HepG2 (cell line): ENCODE results near the gene ORC4. TPM values are rescaled to one million over a fixed set of nuclear protein-coding genes. Genes with fewer than 3 reads are reported as not detected.

Experiments used
- ATAC-seq: fragments of 200-7000 bp; cut with Tn5 transposase; 3 replicates; pipeline ENCODE4 v1.9.1; 2020; ENCODE audit warnings: mild to moderate bottlenecking, moderate library complexity
- BruUV-seq: library from RNA; stranded (reverse); fragments of 400-500 nt; replicated peaks from 2 replicates; lab custom pipeline; 2021; lab: Mats Ljungman, UMichigan
- CTCF ChIA-PET: fragments of 300-600 bp; formaldehyde crosslinking; extraction: SDS; loops from one replicate; lab custom pipeline; 2021; ENCODE audit warnings: low total read pairs, inconsistent platforms, low intra/inter-chr PET ratio; lab: Yijun Ruan, JAX
- POLR2A ChIA-PET: fragments of 350-600 bp; sonication (Branson Sonifier 250); formaldehyde crosslinking; loops from one replicate; lab custom pipeline; 2020; ENCODE audit warnings: antibody characterized with exemption, inconsistent platforms; lab: Yijun Ruan, JAX
- DNase-seq: peaks from one replicate; pipeline ENCODE4 v3.0.0-alpha.2; 2015; ENCODE audit warnings: low spot score
- FAIRE-seq: peaks from 3 replicates; lab custom pipeline; 2011; peaks lifted over from hg19 to GRCh38; lab: Jason Lieb, UNC
- H2AFZ ChIP-seq: one replicate; pipeline ENCODE4 v1.6.1; 2011; ENCODE audit warnings: low read length, inconsistent platforms
- H3K27ac ChIP-seq: fragments of 300-600 bp; 3 replicates; pipeline ENCODE4 v1.8.0; 2011; ENCODE audit warnings: mixed run types, mild to moderate bottlenecking, mixed read lengths, low read length, inconsistent platforms; ENCODE audit not compliant: insufficient read depth; ENCODE audit errors: extremely low read length
- H3K27me3 ChIP-seq, 2 experiments: fragments of 200-600 bp in 1 of 2; 2 replicates in 1 of 2; 3 replicates in 1 of 2; pipeline versions ENCODE4 v1.6.0 to v1.8.0; 2011; ENCODE audit warnings: low read length in 2 of 2, mild to moderate bottlenecking in 2 of 2, moderate library complexity in 2 of 2, inconsistent platforms in 1 of 2; ENCODE audit not compliant: insufficient read depth in 2 of 2, control insufficient read depth in 1 of 2
- H3K36me3 ChIP-seq, 2 experiments: fragments of 200-600 bp in 1 of 2; replicated peaks in 1 of 2; 2 replicates in 1 of 2; 3 replicates in 1 of 2; pipeline versions ENCODE4 v1.5.1 to v1.8.0; 2011; ENCODE audit warnings: low read length in 2 of 2, inconsistent platforms in 1 of 2; ENCODE audit not compliant: insufficient read depth in 2 of 2, control insufficient read depth in 1 of 2
- H3K4me1 ChIP-seq: 2 replicates; pipeline ENCODE4 v1.5.1; 2012; ENCODE audit warnings: low read length, inconsistent platforms; ENCODE audit not compliant: insufficient read depth
- H3K4me2 ChIP-seq: 2 replicates; pipeline ENCODE4 v1.6.0; 2011; ENCODE audit warnings: low read depth, low read length, inconsistent platforms
- H3K4me3 ChIP-seq, 3 experiments: fragments of 200-600 bp in 1 of 3; sonication (generic), shearing (Covaris generic) in 1 of 3; replicated peaks in 1 of 3; 2 replicates each; pipeline ENCODE4 v1.5.1; 2011 to 2016; ENCODE audit warnings: low read length in 3 of 3, inconsistent platforms in 2 of 3, low read depth in 2 of 3, mild to moderate bottlenecking in 2 of 3, control low read depth in 1 of 3, mixed read lengths in 1 of 3; ENCODE audit not compliant: insufficient read depth in 1 of 3
- H3K79me2 ChIP-seq: one replicate; pipeline ENCODE4 v1.6.1; 2011; ENCODE audit warnings: low read length, inconsistent platforms; ENCODE audit not compliant: insufficient read depth
- H3K9ac ChIP-seq: 2 replicates; pipeline ENCODE4 v1.6.0; 2011; ENCODE audit warnings: mild to moderate bottlenecking, low read depth, low read length, inconsistent platforms; ENCODE audit not compliant: insufficient read depth
- H3K9me3 ChIP-seq: 2 replicates; pipeline ENCODE4 v1.5.1; 2012; ENCODE audit warnings: mild to moderate bottlenecking, low read length
- H4K20me1 ChIP-seq: 2 replicates; pipeline ENCODE4 v1.6.0; 2011; ENCODE audit warnings: inconsistent platforms, mild to moderate bottlenecking, low read length, moderate library complexity; ENCODE audit not compliant: insufficient read depth
- ARNT ChIP-seq: fragments of 450-650 bp; IDR thresholded peaks from 2 replicates; pipeline ENCODE4 v1.6.1; 2017
- PATZ1 ChIP-seq: sonication (generic); formaldehyde crosslinking; IDR thresholded peaks from 2 replicates; pipeline ENCODE4 v1.4.0; 2020; ENCODE audit warnings: missing genetic modification reagents
- PITX1 ChIP-seq: sonication (generic); formaldehyde crosslinking; IDR thresholded peaks from 2 replicates; pipeline ENCODE4 v1.5.1; 2020; ENCODE audit warnings: mild to moderate bottlenecking, missing genetic modification reagents
- SNAI1 ChIP-seq: sonication (generic); formaldehyde crosslinking; IDR thresholded peaks from 2 replicates; pipeline ENCODE4 v1.5.0; 2020; ENCODE audit warnings: mild to moderate bottlenecking, missing genetic modification reagents, borderline replicate concordance
- ZEB1 ChIP-seq: IDR thresholded peaks from 2 replicates; pipeline ENCODE4 v1.6.1; 2012; ENCODE audit warnings: mild to moderate bottlenecking, low read depth, inconsistent platforms; ENCODE audit not compliant: insufficient replicate concordance
- ZFP36L1 ChIP-seq: sonication (generic); formaldehyde crosslinking; IDR thresholded peaks from 2 replicates; pipeline ENCODE4 v1.8.0; 2022; ENCODE audit warnings: mild to moderate bottlenecking, missing genetic modification reagents, moderate library complexity
- ZNF136 ChIP-seq: sonication (generic); formaldehyde crosslinking; IDR thresholded peaks from 2 replicates; pipeline ENCODE4 v1.8.1; 2022; ENCODE audit warnings: low read depth, mild to moderate bottlenecking, moderate library complexity, missing genetic modification reagents
- ZNF275 ChIP-seq: sonication (generic); formaldehyde crosslinking; IDR thresholded peaks from 2 replicates; pipeline ENCODE4 v1.8.0; 2022; ENCODE audit warnings: missing genetic modification reagents, mild to moderate bottlenecking, inconsistent platforms, borderline replicate concordance
- ZNF557 ChIP-seq: sonication (generic); formaldehyde crosslinking; IDR thresholded peaks from 2 replicates; pipeline ENCODE4 v1.4.0; 2020; ENCODE audit warnings: missing genetic modification reagents
- ZNF572 ChIP-seq: sonication (generic); formaldehyde crosslinking; IDR thresholded peaks from 2 replicates; pipeline ENCODE4 v1.5.1; 2020; ENCODE audit warnings: mild to moderate bottlenecking, missing genetic modification reagents
- ZNF782 ChIP-seq: sonication (generic); formaldehyde crosslinking; IDR thresholded peaks from 2 replicates; pipeline ENCODE4 v1.4.0; 2020; ENCODE audit warnings: missing genetic modification reagents, mild to moderate bottlenecking, borderline replicate concordance
- ZSCAN9 ChIP-seq: IDR thresholded peaks from 2 replicates; pipeline ENCODE4 v1.6.1; 2016; ENCODE audit warnings: borderline replicate concordance
- ZXDC ChIP-seq: sonication (generic); formaldehyde crosslinking; IDR thresholded peaks from 2 replicates; pipeline ENCODE4 v1.5.0; 2020; ENCODE audit warnings: mild to moderate bottlenecking, missing genetic modification reagents
- WGBS: methylation state at CpG from one replicate; pipeline ENCODE4 v1.1.6; 2017; ENCODE audit warnings: low lambda C conversion rate; 5-methylcytosine and 5-hydroxymethylcytosine counted together
- in situ Hi-C: cut with HindIII; loops from 2 replicates; pipeline ENCODE4 v1.10.0; 2017; ENCODE audit warnings: low pct_unique_long_range_greater_than_20kb; ENCODE audit not compliant: extremely low pct_ligation_motif_present
- intact Hi-C: fragments of 100-400 bp; cut with micrococcal nuclease; formaldehyde crosslinking; loops from one replicate; pipeline ENCODE4 v1.10.0; 2022; ENCODE audit not compliant: unreplicated experiment
- polyA plus RNA-seq, 8 experiments: library from polyadenylated mRNA; depleted of rRNA in 3 of 8; stranded (reverse) in 7 of 8; unstranded in 1 of 8; fragments of >200 nt; fragmentation: Illumina TruSeq in 4 of 8; extraction: Trizol in 4 of 8; gene quantifications; 2 replicates each; pipeline versions ENCODE4 v1.2.1 to v1.2.3, GENCODE V29; 2011 to 2016; ENCODE audit warnings: low read depth in 4 of 8, missing spikeins in 1 of 8, mixed read lengths in 1 of 8; ENCODE audit not compliant: insufficient read depth in 1 of 8
- total RNA-seq, 5 experiments: library from RNA; depleted of rRNA; stranded (reverse); fragments of >200 nt; fragmentation: Illumina TruSeq; extraction: Trizol; gene quantifications; 2 replicates each; pipeline ENCODE4 v1.2.3, GENCODE V29; 2016; ENCODE audit warnings: low read depth in 1 of 5
- TF ChIP-seq, protein P1 (sequence below): sonication (generic); formaldehyde crosslinking; IDR thresholded peaks from 2 replicates; pipeline ENCODE4 v1.4.0; 2020; ENCODE audit warnings: missing genetic modification reagents
- TF ChIP-seq, protein P2 (sequence below): sonication (generic); formaldehyde crosslinking; IDR thresholded peaks from 2 replicates; pipeline ENCODE4 v1.4.0; 2020; ENCODE audit warnings: missing genetic modification reagents, borderline replicate concordance

The ORC4 gene
- total and polyA plus RNA-seq, 2 of the 13 experiments (the other 11 are each of a cell fraction or from before 2014, with no cell fraction given): 28.6 to 84.8 TPM

DNA sequence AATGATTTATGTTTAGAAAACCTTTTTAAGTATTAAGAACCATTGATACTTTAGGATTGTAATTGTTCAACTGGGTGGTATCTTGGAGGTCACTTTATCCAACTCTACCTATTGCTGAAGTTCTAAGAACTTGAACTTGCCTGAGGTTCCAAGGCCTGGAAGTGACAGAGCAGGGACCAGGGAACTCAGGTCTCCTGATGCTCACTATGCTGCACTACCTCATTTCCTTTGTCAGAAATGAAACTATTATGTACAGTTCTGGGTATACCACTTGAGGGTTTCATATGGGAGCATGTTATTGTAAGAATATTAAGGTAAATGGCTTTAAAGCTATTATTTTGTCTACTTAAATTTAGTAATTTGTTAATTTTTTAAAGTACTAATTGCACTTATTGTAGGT is 3.3 kb upstream of the ORC4 start (continued):
- TF ChIP-seq ZFP36L1: no peak
- no peak for TF ChIP-seq PITX1
- no peak for TF ChIP-seq SNAI1 (CRISPR knock-in tag)
- no peak for TF ChIP-seq ZXDC (CRISPR knock-in tag)
- TF ChIP-seq ZSCAN9 (CRISPR knock-in tag): no peak
- no peak for TF ChIP-seq ZNF782

DNA sequence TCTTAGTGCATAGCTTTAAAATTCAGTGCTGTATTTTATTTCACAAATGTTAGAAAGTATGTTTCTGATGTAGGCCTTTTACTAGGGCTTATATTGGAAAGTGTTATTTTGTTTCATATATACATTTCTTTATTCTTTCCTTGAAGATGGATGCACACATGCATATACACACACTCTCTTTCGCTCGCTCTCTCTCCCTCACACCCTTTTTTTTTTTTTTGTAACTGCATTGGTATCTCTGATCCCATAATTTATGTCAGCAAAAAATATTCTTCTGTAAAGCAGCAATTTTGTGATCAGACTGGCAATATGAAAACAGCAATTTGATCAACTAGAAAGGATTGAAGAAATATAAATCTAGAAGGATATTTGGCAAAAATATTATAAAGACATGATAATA is 2.3 kb upstream of the ORC4 start:
- no peaks in the 10 kb centered on the region for H3K9me3 ChIP-seq
- WGBS: 89% methylated on average over 2 of the region's 2 CpGs
- FAIRE-seq: no peak
- no peak for ATAC-seq
- H4K20me1 ChIP-seq: peaks cover 22% of the 10 kb centered on the region
- POLR2A ChIA-PET: no interaction called here
- H3K27ac ChIP-seq: no peak overlapping the region
- peak overlapping the region; percentile 85; the same call in 1 of the 2 replicates for H3K9ac ChIP-seq
- intact Hi-C loops: loop anchor here (5.0 kb wide), 1 partner anchor 1564 kb away; the partner anchor contains the start of gene MMADHC
- H3K4me1 ChIP-seq: peaks cover 47% of the 10 kb centered on the region
- peak overlapping the region in 2 of 3 experiments; percentile 93 to 96; a peak in 3 of 6 replicates for H3K4me3 ChIP-seq
- H2AFZ ChIP-seq: no peak overlapping the region
- no peaks in the 10 kb centered on the region for H3K36me3 ChIP-seq
- peaks cover 0 to 6% of the 10 kb centered on the region in 2 experiments; a peak in 1 of 5 replicates for H3K27me3 ChIP-seq
- in situ Hi-C loops: no loop called here
- peak overlapping the region; percentile 72 for H3K4me2 ChIP-seq
- DNase-seq: no peak
- no TSS peak for BruUV-seq
- H3K79me2 ChIP-seq: peaks cover 78% of the 10 kb centered on the region
- CTCF ChIA-PET: no interaction called here
- TF ChIP-seq ZNF136 (CRISPR knock-in tag) (no peak), ARNT (no peak), ZNF275 (CRISPR knock-in tag) (no peak), PATZ1 (CRISPR knock-in tag) (no peak), ZNF557 (CRISPR knock-in tag) (no peak), ZNF572 (CRISPR knock-in tag) (no peak), ZEB1 (no peak)
- TF ChIP-seq, protein P1, sequence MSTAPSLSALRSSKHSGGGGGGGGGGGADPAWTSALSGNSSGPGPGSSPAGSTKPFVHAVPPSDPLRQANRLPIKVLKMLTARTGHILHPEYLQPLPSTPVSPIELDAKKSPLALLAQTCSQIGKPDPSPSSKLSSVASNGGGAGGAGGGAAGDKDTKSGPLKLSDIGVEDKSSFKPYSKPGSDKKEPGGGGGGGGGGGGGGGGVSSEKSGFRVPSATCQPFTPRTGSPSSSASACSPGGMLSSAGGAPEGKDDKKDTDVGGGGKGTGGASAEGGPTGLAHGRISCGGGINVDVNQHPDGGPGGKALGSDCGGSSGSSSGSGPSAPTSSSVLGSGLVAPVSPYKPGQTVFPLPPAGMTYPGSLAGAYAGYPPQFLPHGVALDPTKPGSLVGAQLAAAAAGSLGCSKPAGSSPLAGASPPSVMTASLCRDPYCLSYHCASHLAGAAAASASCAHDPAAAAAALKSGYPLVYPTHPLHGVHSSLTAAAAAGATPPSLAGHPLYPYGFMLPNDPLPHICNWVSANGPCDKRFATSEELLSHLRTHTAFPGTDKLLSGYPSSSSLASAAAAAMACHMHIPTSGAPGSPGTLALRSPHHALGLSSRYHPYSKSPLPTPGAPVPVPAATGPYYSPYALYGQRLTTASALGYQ (CRISPR knock-in tag): no peak
- TF ChIP-seq, protein P2, sequence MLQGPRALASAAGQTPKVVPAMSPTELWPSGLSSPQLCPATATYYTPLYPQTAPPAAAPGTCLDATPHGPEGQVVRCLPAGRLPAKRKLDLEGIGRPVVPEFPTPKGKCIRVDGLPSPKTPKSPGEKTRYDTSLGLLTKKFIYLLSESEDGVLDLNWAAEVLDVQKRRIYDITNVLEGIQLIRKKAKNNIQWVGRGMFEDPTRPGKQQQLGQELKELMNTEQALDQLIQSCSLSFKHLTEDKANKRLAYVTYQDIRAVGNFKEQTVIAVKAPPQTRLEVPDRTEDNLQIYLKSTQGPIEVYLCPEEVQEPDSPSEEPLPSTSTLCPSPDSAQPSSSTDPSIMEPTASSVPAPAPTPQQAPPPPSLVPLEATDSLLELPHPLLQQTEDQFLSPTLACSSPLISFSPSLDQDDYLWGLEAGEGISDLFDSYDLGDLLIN (CRISPR knock-in tag): no peak
